ENCODE measurements around the gene FLG2.

- TF ChIP-seq CTCF (IDR thresholded peaks at IDR 0.05): no peak
- TF ChIP-seq POLR2A (IDR thresholded peaks at IDR 0.05): no peak
- no peak for TF ChIP-seq POLR2AphosphoS5 (IDR thresholded peaks at IDR 0.05)
Observed at GRCh38 chr1:152356736-152357135, 3.1 kb downstream of the FLG2 start.

All from prostate gland (tissue), 2 donors.